ENCODE measurements around the gene BRIP1. TPM values are rescaled to one million over a fixed set of nuclear protein-coding genes. Genes with fewer than 3 reads are reported as not detected.

BRIP1 gene
- total and polyA plus RNA-seq, 2 donors (not counting 1 experiment from before 2014, with no cell fraction given) = 4.0 to 8.1 TPM

- Histone ChIP-seq H3K9ac (ENCODE audit: insufficient read depth, low read length) (no peak overlapping the region), H3K4me2 (ENCODE audit: extremely low read depth, insufficient read depth, low read length) (no peak overlapping the region), H3K4me1 (ENCODE audit: control insufficient read depth, extremely low read depth, insufficient read depth, low read length) (peaks cover 8% of the 10 kb centered on the region), H2AFZ (ENCODE audit: low read length) (no peak overlapping the region), H3K79me2 (ENCODE audit: control insufficient read depth, insufficient read depth, low read length) (no peaks in the 10 kb centered on the region), H4K20me1 (ENCODE audit: control insufficient read depth, extremely low read depth, insufficient read depth, low read length) (no peaks in the 10 kb centered on the region), H3K36me3 (ENCODE audit: control insufficient read depth, insufficient read depth, low read length) (no peaks in the 10 kb centered on the region), H3K27ac (ENCODE audit: insufficient read depth, low read length) (no peak overlapping the region), H3K9me3 (ENCODE audit: control insufficient read depth, insufficient read depth, low read depth, low read length) (no peaks in the 10 kb centered on the region), H3K27me3 (ENCODE audit: control insufficient read depth, insufficient read depth, low read length) (no peaks in the 10 kb centered on the region), H3K4me3 (replicated peaks in 1 of 4; ENCODE audit: control extremely low read depth in 1 of 4, insufficient read depth in 1 of 4, low read depth in 3 of 4, low read length in 4 of 4) (no peak overlapping the region)
- no peak for TF ChIP-seq EZH2 (IDR thresholded peaks at IDR 0.05; ENCODE audit: low read length, missing control alignments)
- no peak for TF ChIP-seq CTCF (conservative IDR thresholded peaks at IDR 0.05 in 1 of 2, IDR thresholded peaks at IDR 0.05 in 1 of 2; ENCODE audit: low read depth in 1 of 2, low read length in 2 of 2)
- DNase-seq (ENCODE audit: low read depth in 2 of 2) = peak in 1 of 2 donors; percentile 43
Observed at GRCh38 chr17:61806936-61807335, 56.4 kb downstream of the BRIP1 start.

- Histone ChIP-seq H3K9me3 (ENCODE audit: control insufficient read depth, insufficient read depth, low read depth, low read length) (no peaks in the 10 kb centered on the region), H3K36me3 (ENCODE audit: control insufficient read depth, insufficient read depth, low read length) (no peaks in the 10 kb centered on the region), H3K4me2 (ENCODE audit: extremely low read depth, insufficient read depth, low read length) (no peak overlapping the region), H3K27ac (ENCODE audit: insufficient read depth, low read length) (peak overlapping the region; percentile 8), H2AFZ (ENCODE audit: low read length) (no peak overlapping the region), H3K27me3 (ENCODE audit: control insufficient read depth, insufficient read depth, low read length) (no peaks in the 10 kb centered on the region), H3K4me3 (replicated peaks in 1 of 4; ENCODE audit: control extremely low read depth in 1 of 4, insufficient read depth in 1 of 4, low read depth in 3 of 4, low read length in 4 of 4) (no peak overlapping the region), H3K79me2 (ENCODE audit: control insufficient read depth, insufficient read depth, low read length) (no peaks in the 10 kb centered on the region), H3K4me1 (ENCODE audit: control insufficient read depth, extremely low read depth, insufficient read depth, low read length) (peaks cover 8% of the 10 kb centered on the region), H3K9ac (ENCODE audit: insufficient read depth, low read length) (no peak overlapping the region), H4K20me1 (ENCODE audit: control insufficient read depth, extremely low read depth, insufficient read depth, low read length) (no peaks in the 10 kb centered on the region)
- DNase-seq (ENCODE audit: low read depth in 2 of 2) = peak in 1 of 2 donors; percentile 6
- no peak for TF ChIP-seq EZH2 (IDR thresholded peaks at IDR 0.05; ENCODE audit: low read length, missing control alignments)
- TF ChIP-seq CTCF (conservative IDR thresholded peaks at IDR 0.05 in 1 of 2, IDR thresholded peaks at IDR 0.05 in 1 of 2; ENCODE audit: low read depth in 1 of 2, low read length in 2 of 2) = no peak
Observed at GRCh38 chr17:61806081-61806828, 57.1 kb downstream of the BRIP1 start.

GRCh38 chr17:61805399-61805798, 57.9 kb downstream of the BRIP1 start:
- peaks cover 8% of the 10 kb centered on the region for H3K4me1 ChIP-seq (ENCODE audit: control insufficient read depth, extremely low read depth, insufficient read depth, low read length)
- DNase-seq (ENCODE audit: low read depth in 2 of 2) = peak; percentile 22 to 82
- H3K9me3 ChIP-seq (ENCODE audit: control insufficient read depth, insufficient read depth, low read depth, low read length) = no peaks in the 10 kb centered on the region
- no peaks in the 10 kb centered on the region for H4K20me1 ChIP-seq (ENCODE audit: control insufficient read depth, extremely low read depth, insufficient read depth, low read length)
- no peak overlapping the region for H2AFZ ChIP-seq (ENCODE audit: low read length)
- H3K36me3 ChIP-seq (ENCODE audit: control insufficient read depth, insufficient read depth, low read length) = no peaks in the 10 kb centered on the region
- TF ChIP-seq EZH2 (IDR thresholded peaks at IDR 0.05; ENCODE audit: low read length, missing control alignments) (no peak), CTCF (conservative IDR thresholded peaks at IDR 0.05 in 1 of 2, IDR thresholded peaks at IDR 0.05 in 1 of 2; ENCODE audit: low read depth in 1 of 2, low read length in 2 of 2) (no peak)
- no peaks in the 10 kb centered on the region for H3K79me2 ChIP-seq (ENCODE audit: control insufficient read depth, insufficient read depth, low read length)
- peak overlapping the region; percentile 22 for H3K27ac ChIP-seq (ENCODE audit: insufficient read depth, low read length)
- no peak overlapping the region for H3K9ac ChIP-seq (ENCODE audit: insufficient read depth, low read length)
- H3K27me3 ChIP-seq (ENCODE audit: control insufficient read depth, insufficient read depth, low read length) = no peaks in the 10 kb centered on the region
- no peak overlapping the region for H3K4me3 ChIP-seq (replicated peaks in 1 of 4; ENCODE audit: control extremely low read depth in 1 of 4, insufficient read depth in 1 of 4, low read depth in 3 of 4, low read length in 4 of 4)
- peak overlapping the region; percentile 7 for H3K4me2 ChIP-seq (ENCODE audit: extremely low read depth, insufficient read depth, low read length)
